ENCODE measurements around the gene SIK3. TPM values are rescaled to one million over a fixed set of nuclear protein-coding genes. Genes with fewer than 3 reads are reported as not detected.
"Not testable (repeated sequence)": the region's sequence is repeated elsewhere in the genome, so short reads cannot be mapped to it uniquely, and the experiment has no call there.

The SIK3 gene
- total RNA-seq, 2 donors from 2014 or later, result 26.2 to 77.6 TPM

DNA sequence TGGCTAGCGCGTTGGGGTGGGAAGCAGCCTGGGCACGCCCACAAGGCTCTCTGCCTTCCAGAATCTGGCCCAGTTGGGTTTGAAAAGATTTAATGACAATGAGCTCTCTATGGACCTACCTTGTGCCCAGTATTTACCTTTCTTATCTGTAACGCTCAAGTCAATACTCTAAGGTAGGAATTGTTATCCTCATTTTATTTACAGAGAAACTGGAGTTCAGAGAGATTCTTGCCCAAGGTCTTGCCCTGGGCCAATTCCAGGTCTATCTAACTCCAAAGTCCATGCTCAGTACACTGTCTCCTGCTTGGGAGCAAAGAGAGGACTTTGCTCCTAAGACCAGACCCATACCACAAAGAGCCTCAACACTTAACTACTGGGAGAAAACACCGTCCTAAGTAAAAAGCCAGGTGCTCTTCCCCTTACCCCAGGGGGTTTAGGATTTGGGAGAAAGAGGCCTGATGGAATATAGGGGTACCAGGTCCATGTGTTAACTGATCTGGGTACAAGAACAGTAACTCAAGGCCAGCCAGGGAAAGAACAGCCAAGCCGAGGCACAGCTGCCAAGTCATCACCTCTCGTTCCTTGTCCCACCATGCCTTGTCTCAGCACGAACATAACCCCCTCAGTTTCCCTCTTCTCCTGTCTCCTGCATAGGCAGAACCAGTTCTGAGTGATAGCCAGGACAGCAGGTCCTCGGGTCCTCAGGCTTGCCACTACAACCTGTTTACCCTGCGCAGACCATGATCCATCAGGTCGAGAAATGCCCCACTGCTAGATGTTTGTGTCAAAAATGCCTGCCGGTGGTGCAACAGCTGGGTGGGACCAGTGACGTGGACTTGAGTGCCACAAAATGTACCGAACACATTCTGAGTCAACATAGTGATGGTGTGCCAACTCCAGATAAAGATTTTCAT is 289.7 kb downstream of the SIK3 start:
- peak; percentile 65 for TF ChIP-seq POLR2AphosphoS5 (IDR thresholded peaks at IDR 0.05)
- TF ChIP-seq, protein P1, sequence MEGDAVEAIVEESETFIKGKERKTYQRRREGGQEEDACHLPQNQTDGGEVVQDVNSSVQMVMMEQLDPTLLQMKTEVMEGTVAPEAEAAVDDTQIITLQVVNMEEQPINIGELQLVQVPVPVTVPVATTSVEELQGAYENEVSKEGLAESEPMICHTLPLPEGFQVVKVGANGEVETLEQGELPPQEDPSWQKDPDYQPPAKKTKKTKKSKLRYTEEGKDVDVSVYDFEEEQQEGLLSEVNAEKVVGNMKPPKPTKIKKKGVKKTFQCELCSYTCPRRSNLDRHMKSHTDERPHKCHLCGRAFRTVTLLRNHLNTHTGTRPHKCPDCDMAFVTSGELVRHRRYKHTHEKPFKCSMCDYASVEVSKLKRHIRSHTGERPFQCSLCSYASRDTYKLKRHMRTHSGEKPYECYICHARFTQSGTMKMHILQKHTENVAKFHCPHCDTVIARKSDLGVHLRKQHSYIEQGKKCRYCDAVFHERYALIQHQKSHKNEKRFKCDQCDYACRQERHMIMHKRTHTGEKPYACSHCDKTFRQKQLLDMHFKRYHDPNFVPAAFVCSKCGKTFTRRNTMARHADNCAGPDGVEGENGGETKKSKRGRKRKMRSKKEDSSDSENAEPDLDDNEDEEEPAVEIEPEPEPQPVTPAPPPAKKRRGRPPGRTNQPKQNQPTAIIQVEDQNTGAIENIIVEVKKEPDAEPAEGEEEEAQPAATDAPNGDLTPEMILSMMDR (IDR thresholded peaks at IDR 0.05), result no peak
- H3K4me3 ChIP-seq, result no peak overlapping the region
- 65% methylated on average over 14 of the region's 14 CpGs for WGBS
- peak; percentile 48 for DNase-seq (ENCODE audit: low spot score)
- no peaks in the 10 kb centered on the region for H3K4me1 ChIP-seq (replicated peaks)
- no peaks in the 10 kb centered on the region for H3K9me3 ChIP-seq
- intact Hi-C loops (cut with DNase I), result no loop called here
- H3K27me3 ChIP-seq (replicated peaks; ENCODE audit: insufficient read depth), result no peaks in the 10 kb centered on the region
- peak overlapping the region; percentile 22 to 63 for H3K27ac ChIP-seq
- no peaks in the 10 kb centered on the region for H3K36me3 ChIP-seq

DNA sequence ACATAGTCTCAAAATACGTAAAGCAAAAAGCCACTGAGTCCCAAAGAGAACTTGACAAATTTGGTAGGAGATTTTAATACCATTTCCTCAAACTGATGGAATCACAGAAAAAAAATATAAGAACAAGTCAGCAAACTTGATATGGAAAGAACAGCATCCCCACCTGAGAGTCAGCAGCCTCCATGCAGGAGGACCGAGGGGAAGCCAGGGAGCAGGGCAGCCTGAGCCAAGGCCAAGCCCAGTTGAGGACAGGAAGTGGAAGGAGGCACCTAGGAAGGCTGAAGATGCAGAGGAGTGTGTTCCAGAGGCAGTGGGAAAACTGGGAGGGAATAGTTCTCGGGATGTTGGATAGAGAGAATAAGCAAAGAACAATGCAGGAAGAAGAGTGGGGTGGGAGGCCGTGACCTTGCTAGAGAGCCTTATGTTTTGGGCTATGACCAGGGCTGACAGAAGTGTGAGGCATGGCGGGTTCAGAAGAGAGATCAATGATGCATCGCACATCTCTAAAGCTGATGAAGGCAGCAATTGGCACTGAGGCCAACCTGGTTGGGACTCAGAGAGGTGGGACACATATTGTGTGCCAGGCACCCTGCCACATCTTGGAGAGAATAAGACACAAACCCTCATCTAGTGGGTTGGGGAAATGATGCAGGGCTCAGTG is 290.5 kb downstream of the SIK3 start:
- intact Hi-C loops (cut with DNase I), result no loop called here
- Histone ChIP-seq H3K4me1 (replicated peaks) (no peaks in the 10 kb centered on the region), H3K27ac (no peak overlapping the region), H3K4me3 (no peak overlapping the region), H3K9me3 (no peaks in the 10 kb centered on the region), H3K36me3 (no peaks in the 10 kb centered on the region), H3K27me3 (replicated peaks; ENCODE audit: insufficient read depth) (no peaks in the 10 kb centered on the region)
- no peak for DNase-seq (ENCODE audit: low spot score)
- TF ChIP-seq POLR2A (IDR thresholded peaks at IDR 0.05) (no peak), POLR2AphosphoS5 (IDR thresholded peaks at IDR 0.05) (no peak)
- TF ChIP-seq, protein P1 (IDR thresholded peaks at IDR 0.05), result no peak
- WGBS, result 90% methylated on average over 6 of the region's 6 CpGs

- intact Hi-C loops (cut with DNase I), result no loop called here
- no peaks in the 10 kb centered on the region for H3K9me3 ChIP-seq
- WGBS, result 64% methylated on average over 3 of the region's 3 CpGs
These were observed 294.2 kb downstream of the SIK3 start for GRCh38 chr11:116804001-116804400.

DNA sequence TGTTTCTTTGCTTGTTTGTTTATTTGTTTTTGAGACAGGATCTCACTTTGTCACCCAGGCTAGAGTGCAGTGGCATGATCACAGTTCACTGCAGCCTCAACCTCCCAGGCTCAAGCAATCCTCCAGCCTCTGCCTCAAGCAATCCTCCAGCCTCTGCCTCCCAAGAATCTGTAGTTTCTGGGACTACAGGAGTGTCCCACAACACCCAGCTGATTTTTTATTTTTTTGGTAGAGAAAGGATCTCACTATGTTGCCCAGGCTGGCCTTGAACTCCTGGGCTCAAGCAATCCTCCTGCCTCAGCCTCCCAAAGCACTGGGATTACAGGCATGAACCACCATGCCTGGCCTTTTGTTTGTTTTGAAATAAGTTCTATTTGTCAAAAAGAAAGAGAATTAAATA is 296.6 kb downstream of the SIK3 start:
- not testable (repeated sequence) for H3K4me3 ChIP-seq, H3K27ac ChIP-seq

More at GRCh38 chr11:116804001-116804400, 294.2 kb downstream of the SIK3 start:
- H3K36me3 ChIP-seq, result no peaks in the 10 kb centered on the region
- no peak for TF ChIP-seq POLR2A (IDR thresholded peaks at IDR 0.05)
- TF ChIP-seq, protein P1 (IDR thresholded peaks at IDR 0.05), result no peak
- no peak for TF ChIP-seq POLR2AphosphoS5 (IDR thresholded peaks at IDR 0.05)
- no peaks in the 10 kb centered on the region for H3K27me3 ChIP-seq (replicated peaks; ENCODE audit: insufficient read depth)
- H3K4me3 ChIP-seq, result no peak overlapping the region
- no peak overlapping the region for H3K27ac ChIP-seq
- no peak for DNase-seq (ENCODE audit: low spot score)
- no peaks in the 10 kb centered on the region for H3K4me1 ChIP-seq (replicated peaks)

DNA sequence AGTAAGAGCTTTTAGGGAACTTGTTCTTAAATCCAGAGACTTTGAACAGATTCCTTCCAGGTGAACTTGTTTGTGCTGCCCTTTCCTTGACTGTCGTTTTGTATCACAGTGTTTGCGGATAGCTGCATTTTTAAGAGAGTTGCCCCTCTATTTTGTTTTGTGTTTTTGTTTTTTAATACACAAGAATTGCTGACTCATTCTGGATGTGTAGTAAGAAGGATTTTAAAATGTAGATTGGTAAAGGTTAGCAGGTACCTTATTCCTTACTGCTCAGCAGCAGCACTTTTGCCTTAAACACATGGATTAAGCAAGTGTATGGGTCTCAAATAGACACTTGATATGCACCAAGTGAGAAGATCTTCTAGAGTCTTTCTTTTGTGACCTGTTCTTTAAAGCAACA is 297.6 kb downstream of the SIK3 start:
- no peaks in the 10 kb centered on the region for H3K36me3 ChIP-seq
- DNase-seq (ENCODE audit: low spot score), result no peak
- 83% methylated on average over 2 of the region's 2 CpGs for WGBS
- intact Hi-C loops (cut with DNase I), result no loop called here
- H3K4me1 ChIP-seq (replicated peaks), result no peaks in the 10 kb centered on the region
- no peak overlapping the region for H3K27ac ChIP-seq
- no peaks in the 10 kb centered on the region for H3K27me3 ChIP-seq (replicated peaks; ENCODE audit: insufficient read depth)
- H3K4me3 ChIP-seq, result no peak overlapping the region
- TF ChIP-seq POLR2AphosphoS5 (IDR thresholded peaks at IDR 0.05) (no peak), POLR2A (IDR thresholded peaks at IDR 0.05) (no peak)
- TF ChIP-seq, protein P1 (IDR thresholded peaks at IDR 0.05), result no peak
- no peaks in the 10 kb centered on the region for H3K9me3 ChIP-seq

More for the DNA sequence above, 296.6 kb downstream of the SIK3 start:
- H3K9me3 ChIP-seq; H3K27me3 ChIP-seq (replicated peaks; ENCODE audit: insufficient read depth); DNase-seq (ENCODE audit: low spot score); H3K4me1 ChIP-seq (replicated peaks); H3K36me3 ChIP-seq; intact Hi-C loops (cut with DNase I): not testable (repeated sequence)

All from prostate gland (tissue), 2 donors.